HG03521 (cell line): ENCODE data around the gene EPHA4.

Source experiments
- ATAC-seq: cut with Tn5 transposase; IDR thresholded peaks from one replicate; pipeline ENCODE4 v1.9.1; 2021; ENCODE audit warnings: mild to moderate bottlenecking, moderate library complexity; ENCODE audit not compliant: unreplicated experiment

EPHA4 gene

DNA sequence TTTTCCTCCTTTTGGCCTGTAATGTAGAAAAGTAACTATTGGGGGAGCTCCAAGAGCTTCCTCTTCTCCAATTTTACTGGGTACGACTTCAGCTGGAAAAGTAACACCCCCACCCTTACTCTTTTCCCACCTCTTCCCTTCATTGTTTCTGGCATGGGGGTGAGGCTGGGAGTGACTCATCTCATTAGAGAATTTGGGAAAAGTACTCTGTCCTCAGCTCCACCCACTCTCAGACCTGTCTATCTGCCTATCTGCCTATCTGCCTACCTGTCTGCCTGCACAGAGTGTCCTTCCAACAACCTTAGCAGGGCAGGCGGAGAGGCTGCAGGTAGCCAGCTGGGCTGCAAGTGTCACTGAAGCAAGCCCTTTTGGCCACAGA, 93.6 kb downstream of the EPHA4 start:
- ATAC-seq, result no peak

DNA sequence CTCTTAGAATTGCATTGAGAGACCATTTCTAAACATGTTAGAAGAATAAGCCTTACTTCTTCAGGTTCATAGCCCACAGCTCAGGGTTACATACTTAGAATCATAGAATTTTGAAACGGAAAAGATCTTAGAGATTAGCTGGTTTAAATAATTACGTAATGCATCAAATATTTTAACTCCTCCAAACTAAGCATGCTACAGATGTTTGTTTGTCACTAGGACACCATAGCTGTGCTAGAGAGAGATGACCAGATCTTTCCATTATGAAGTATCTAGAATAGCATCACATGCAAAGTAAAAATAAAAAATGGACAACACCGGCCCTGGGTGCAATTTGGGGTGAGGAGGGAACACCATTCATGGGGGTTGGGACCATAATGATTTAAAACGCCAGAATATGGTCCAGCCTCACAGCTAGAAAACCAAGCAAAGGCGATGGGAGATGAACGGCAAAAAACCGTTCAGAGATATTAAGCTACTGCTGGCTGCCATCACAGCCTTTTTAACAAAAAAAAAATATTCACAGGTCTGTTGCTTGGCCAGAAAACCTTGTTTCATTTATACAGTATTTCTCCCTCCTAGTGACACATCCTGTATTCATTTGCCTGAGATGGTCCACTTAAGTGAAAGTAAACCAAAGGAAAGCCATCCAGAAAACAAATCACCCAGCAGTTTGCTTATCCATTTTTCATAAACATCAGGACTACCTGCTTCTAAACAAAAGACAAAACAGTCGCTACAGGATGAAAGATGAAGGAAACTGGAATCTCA, 94.2 kb downstream of the EPHA4 start:
- no peak for ATAC-seq

DNA sequence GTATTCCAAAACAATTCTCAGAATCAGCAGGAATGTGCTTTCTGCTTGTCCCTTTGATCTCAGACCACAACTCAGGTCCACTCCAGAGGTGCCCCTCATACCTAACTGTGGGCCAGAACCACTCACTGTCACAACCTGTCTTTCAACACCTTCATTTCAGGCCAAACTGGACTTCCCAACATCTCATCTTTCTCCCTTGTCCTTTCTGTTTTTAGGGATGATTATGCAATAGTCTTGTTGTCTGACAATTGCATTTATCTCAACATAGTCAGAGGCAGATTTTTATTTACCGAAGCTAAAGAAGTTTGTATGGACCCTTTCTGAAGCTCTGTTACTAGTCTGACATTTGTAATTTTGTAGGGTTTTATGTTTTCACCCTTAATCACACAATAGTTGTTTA, 95.9 kb downstream of the EPHA4 start:
- ATAC-seq, result no peak

GRCh38 chr2:221473451-221473850, 98.7 kb downstream of the EPHA4 start:
- no peak for ATAC-seq

GRCh38 chr2:221468317-221468716, 103.8 kb downstream of the EPHA4 start:
- no peak for ATAC-seq

DNA sequence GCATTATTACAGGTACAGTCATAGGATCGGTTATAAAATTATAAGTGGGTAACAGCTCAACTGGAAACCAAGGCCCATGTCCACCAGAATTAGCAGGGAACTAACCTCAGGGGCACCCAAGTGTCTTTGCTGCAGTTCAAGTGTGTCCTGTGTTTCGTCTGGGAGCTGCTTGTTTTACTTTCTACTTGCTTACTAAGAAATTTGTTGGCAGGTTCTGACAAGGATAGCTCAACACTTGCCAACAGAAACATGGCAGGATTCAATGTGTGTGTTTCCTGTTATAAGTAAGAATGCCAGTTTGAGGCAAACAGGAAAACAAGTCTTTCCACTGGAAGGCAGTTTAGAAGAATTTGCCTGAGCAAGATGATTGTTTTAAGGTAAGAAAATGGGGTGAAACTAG, 104.5 kb downstream of the EPHA4 start:
- ATAC-seq, result no peak

DNA sequence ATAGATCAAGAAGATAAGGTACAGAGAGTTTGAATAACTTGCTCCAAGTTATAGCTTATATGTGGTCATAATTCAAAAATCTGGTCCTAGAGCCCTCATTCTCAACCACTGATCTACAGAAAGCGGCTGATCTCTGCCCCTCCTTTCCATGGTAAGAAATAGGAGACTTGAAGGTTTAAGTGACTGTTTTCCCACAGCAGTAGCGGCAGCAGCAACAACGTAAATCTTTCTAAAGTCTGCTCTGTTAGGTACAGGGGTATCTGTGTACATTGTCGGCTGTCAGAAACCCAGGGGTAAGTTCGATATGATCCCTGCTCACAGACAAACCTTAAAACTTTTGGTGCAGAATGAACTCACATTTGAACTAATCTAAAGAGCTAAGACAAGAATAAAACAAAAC, 105.4 kb downstream of the EPHA4 start:
- ATAC-seq, result no peak

GRCh38 chr2:221465776-221466175, 106.3 kb downstream of the EPHA4 start:
- ATAC-seq, result peak; percentile 63

GRCh38 chr2:221464971-221465370, 107.1 kb downstream of the EPHA4 start:
- no peak for ATAC-seq

DNA sequence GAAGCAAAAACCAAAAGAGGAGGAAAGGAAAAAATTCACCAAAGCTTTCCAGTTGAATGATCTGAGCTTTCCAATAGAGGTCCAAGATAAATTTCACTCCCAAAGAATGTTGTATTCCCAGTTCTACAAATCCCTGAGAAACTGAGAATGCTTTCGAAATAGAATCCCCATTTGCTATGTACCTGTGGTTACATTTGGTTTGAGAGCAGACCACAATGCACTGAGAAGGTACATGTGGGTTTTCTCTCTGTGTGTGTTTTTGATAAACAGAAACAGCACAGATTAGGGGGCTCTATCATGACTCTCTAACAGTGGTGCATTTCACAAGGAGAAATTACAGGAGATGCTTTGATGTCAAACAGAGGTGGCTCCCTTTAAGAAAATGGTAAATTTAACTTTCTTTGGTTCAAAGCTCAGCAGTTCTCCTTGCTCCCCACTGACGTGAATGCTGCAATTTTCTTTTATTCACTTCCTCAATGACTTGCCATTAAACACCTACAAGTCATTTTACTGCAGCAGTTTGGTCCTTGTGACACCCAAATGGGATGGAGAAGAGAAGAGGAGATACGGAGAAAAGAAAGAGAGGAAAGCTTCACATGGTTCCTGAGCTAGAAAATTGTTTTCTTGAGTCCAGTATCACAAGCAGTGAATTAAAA, 108.7 kb downstream of the EPHA4 start:
- no peak for ATAC-seq

GRCh38 chr2:221461901-221462300, 110.2 kb downstream of the EPHA4 start:
- ATAC-seq, result no peak

GRCh38 chr2:221460136-221460535, 112.0 kb downstream of the EPHA4 start:
- no peak for ATAC-seq

GRCh38 chr2:221458578-221458977, 113.5 kb downstream of the EPHA4 start:
- no peak for ATAC-seq

- ATAC-seq, result no peak
These were observed 116.9 kb downstream of the EPHA4 start for GRCh38 chr2:221455214-221455613.

- no peak for ATAC-seq
These were observed 117.5 kb downstream of the EPHA4 start for GRCh38 chr2:221454459-221455105.

GRCh38 chr2:221451862-221452788, 120.0 kb downstream of the EPHA4 start:
- ATAC-seq, result no peak

DNA sequence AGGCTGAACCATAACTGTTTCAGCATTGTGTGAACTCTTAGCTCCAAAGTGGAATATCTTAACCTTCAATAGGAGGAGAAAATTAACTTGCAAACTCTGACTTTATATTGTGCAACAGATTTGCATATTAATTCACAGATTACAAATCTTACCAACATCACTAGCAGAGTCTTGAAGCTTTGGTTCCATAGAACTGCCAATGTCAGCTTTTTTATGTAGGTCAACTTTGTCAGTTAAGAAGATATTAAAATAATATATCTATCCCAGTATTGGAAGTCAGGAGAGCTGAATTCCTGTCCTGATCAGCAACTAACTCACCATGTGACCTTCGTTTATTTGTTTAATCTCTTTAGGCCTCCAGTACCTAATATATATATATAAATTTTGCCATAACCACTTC, 121.8 kb downstream of the EPHA4 start:
- no peak for ATAC-seq

- ATAC-seq, result no peak
These were observed 122.7 kb downstream of the EPHA4 start for GRCh38 chr2:221449406-221449805.

DNA sequence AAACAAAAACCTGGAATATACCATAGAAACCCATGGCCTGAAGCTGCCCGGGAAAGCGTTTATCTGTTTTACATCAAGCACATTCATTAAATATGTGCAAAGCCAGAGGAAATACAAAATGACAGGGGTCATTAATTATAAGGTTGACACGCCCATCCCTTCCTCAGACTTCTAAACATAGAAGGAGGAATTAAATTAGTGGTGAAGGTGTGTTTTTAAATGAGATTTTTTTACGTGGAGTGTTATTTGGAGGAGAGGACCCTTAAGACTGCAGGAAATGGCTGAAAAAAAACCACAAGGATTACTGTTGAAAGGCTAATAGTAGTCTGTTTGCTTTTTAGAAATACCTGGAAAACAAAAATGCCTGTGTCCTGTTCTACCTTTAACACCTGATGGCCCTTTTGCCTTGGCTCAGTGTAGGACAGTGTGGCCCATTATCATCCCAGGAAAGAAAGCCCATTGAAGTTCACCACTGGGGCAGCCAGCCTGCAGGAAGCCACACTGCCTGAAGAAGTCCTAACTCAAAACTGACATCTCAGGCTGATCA, 123.2 kb downstream of the EPHA4 start:
- ATAC-seq, result no peak

DNA sequence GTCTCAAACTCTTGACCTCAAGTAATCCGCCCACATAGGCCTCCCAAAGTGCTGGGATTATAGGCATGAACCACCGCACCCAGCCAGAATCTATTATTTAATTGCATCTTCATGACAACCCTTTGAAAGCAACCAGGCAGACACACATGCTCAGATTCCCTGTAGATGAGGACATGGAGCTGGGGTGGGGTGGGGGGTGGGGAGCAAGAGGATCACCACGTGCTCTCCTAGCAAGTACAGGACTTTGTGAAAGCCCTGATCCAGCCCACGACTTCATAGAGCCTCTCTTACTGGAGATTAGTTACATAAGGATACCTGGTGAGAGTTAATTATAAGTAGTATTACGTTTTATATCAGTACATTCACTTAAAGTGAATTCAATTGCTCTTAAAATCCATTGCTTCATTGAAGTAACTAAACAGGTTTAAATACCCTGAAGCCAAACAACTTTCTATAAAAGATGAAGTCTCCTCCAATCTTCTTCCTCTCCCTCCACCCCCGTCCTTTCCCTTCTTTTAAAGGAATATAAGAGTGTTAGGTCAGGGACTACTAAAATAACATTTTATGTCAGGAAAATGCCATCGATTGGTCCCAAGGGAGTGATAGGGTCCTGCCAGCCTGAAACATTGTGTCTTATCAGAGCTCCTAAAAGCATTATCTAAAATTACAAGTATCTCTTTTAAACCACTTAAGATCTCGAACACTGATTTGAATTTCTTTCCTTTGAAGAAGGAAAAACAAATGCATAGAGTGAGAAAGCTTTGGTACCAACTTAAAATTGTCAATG, 123.9 kb downstream of the EPHA4 start:
- ATAC-seq, result no peak
